Stomach (tissue), 9 donors: Measurements from ENCODE around the gene MTNR1B. TPM values are rescaled to one million over a fixed set of nuclear protein-coding genes. Genes with fewer than 3 reads are reported as not detected.

ENCODE experiments used
- DNase-seq, 2 donors: peaks; one replicate each; pipeline versions ENCODE4 v3.0.0 to v3.0.0-alpha.2; 2013 to 2019
- H3K27ac ChIP-seq, 5 donors: fragments of 200-600 bp in 4 of 5; sonication (generic) in 4 of 5; one replicate each; pipeline ENCODE4 v1.5.1; 2013 to 2019; ENCODE audit warnings: mild to moderate bottlenecking in 1 of 5, moderate library complexity in 1 of 5
- H3K27me3 ChIP-seq, 3 donors: fragments of 200-600 bp; sonication (generic); one replicate each; pipeline ENCODE4 v1.5.1; 2017 to 2019; ENCODE audit warnings: mixed run types in 1 of 3
- H3K36me3 ChIP-seq, 4 donors: fragments of 200-600 bp; sonication (generic); 1 replicate in 3 of 4; 2 replicates in 1 of 4; pipeline ENCODE4 v1.5.1; 2016 to 2019
- H3K4me1 ChIP-seq, 4 donors: fragments of 200-600 bp; sonication (generic); one replicate each; pipeline ENCODE4 v1.5.1; 2016 to 2019
- H3K4me3 ChIP-seq, 4 donors: fragments of 200-600 bp; sonication (generic) in 3 of 4; one replicate each; pipeline ENCODE4 v1.5.1; 2016 to 2019; ENCODE audit warnings: mild to moderate bottlenecking in 1 of 4
- H3K9me3 ChIP-seq, 4 donors: fragments of 200-600 bp; sonication (generic); one replicate each; pipeline ENCODE4 v1.5.1; 2016 to 2019
- EP300 ChIP-seq: sonication (generic); formaldehyde crosslinking; IDR thresholded peaks from one replicate; pipeline ENCODE4 v1.6.1; 2017; ENCODE audit warnings: antibody characterized with exemption
- POLR2A ChIP-seq, 4 donors: fragments of 450-650 bp; IDR thresholded peaks; one replicate each; pipeline ENCODE4 v1.6.1; 2016; ENCODE audit warnings: antibody characterized with exemption in 4 of 4, control low read depth in 2 of 4, mild to moderate bottlenecking in 1 of 4, moderate library complexity in 1 of 4
- POLR2AphosphoS5 ChIP-seq, 3 donors: sonication (generic); formaldehyde crosslinking; IDR thresholded peaks; one replicate each; pipeline ENCODE4 v1.6.1; 2016; ENCODE audit warnings: antibody characterized with exemption in 3 of 3
- WGBS, 5 donors: extraction: QIAGEN DNeasy Blood & Tissue Kit in 3 of 5; methylation state at CpG; one replicate each; pipeline versions ENCODE4 v1.1.5 to v1.1.7; 2013 to 2018; 5-methylcytosine and 5-hydroxymethylcytosine counted together
- intact Hi-C: fragments of 100-400 bp; cut with DNase I; formaldehyde crosslinking; loops from one replicate; pipeline ENCODE4 v1.15.1; 2023; ENCODE audit warnings: low total_unique reads
- polyA plus RNA-seq, 3 donors: library from polyadenylated mRNA; stranded (reverse); fragments of 200-250 nt; gene quantifications; one replicate each; pipeline ENCODE4 v1.2.3, GENCODE V29; 2013
- total RNA-seq, 5 donors: library from RNA; depleted of rRNA; stranded (reverse); fragments of >200 nt; gene quantifications; one replicate each; pipeline versions ENCODE4 v1.1.0 to v1.2.3, GENCODE V29; 2014 to 2016
- TF ChIP-seq, protein P1 (sequence below), 7 experiments: fragments of 450-650 bp in 4 of 7; fragments of 200-600 bp in 3 of 7; sonication (generic) in 3 of 7; IDR thresholded peaks; one replicate each; pipeline ENCODE4 v1.5.1; 2016 to 2019; ENCODE audit warnings: antibody characterized with exemption in 7 of 7, control low read depth in 2 of 7, mild to moderate bottlenecking in 1 of 7
- donor health status: healthy with polysubstance abuse.
- donor health status: Bipolar disorder and iron deficiency.
- donor health status: healthy.

Gene MTNR1B
- total and polyA plus RNA-seq, 8 donors: 1.0 TPM; not detected in 7

DNA sequence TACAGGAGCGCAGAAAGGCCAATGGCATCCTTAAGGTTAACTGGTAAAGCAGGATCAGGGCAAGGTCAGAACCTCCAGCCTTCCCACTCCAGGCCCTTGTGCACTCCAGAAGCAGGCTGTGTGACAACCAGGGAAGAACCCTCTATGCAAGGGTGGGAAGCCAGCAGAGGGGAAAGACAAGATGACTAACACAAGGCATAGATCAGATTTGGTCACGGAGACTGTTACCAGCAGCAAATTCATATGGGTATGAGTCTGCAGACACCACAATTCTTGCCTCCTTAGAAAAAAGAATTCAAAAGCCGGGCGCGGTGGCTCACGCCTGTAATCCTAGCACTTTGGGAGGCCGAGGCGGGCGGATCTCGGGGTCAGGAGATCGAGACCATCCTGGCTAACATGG lies 39.8 kb upstream of the MTNR1B start:
- Histone ChIP-seq H3K4me1 (no peaks in the 10 kb centered on the region), H3K27me3 (no peaks in the 10 kb centered on the region), H3K36me3 (no peaks in the 10 kb centered on the region), H3K4me3 (no peak overlapping the region), H3K9me3 (peaks cover 0 to 18% (median 10%) of the 10 kb centered on the region in 4 donors), H3K27ac (no peak overlapping the region)
- TF ChIP-seq, protein P1, sequence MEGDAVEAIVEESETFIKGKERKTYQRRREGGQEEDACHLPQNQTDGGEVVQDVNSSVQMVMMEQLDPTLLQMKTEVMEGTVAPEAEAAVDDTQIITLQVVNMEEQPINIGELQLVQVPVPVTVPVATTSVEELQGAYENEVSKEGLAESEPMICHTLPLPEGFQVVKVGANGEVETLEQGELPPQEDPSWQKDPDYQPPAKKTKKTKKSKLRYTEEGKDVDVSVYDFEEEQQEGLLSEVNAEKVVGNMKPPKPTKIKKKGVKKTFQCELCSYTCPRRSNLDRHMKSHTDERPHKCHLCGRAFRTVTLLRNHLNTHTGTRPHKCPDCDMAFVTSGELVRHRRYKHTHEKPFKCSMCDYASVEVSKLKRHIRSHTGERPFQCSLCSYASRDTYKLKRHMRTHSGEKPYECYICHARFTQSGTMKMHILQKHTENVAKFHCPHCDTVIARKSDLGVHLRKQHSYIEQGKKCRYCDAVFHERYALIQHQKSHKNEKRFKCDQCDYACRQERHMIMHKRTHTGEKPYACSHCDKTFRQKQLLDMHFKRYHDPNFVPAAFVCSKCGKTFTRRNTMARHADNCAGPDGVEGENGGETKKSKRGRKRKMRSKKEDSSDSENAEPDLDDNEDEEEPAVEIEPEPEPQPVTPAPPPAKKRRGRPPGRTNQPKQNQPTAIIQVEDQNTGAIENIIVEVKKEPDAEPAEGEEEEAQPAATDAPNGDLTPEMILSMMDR (IDR thresholded peaks at IDR 0.05): no peak
- TF ChIP-seq POLR2AphosphoS5 (IDR thresholded peaks at IDR 0.05) (no peak), POLR2A (IDR thresholded peaks at IDR 0.05) (no peak), EP300 (no peak)
- DNase-seq: no peak
- 91 to 98% (median 93%) methylated on average over 11 of the region's 11 CpGs for whole genome bisulfite sequencing, 5 donors
- intact Hi-C loops: no loop called here

DNA sequence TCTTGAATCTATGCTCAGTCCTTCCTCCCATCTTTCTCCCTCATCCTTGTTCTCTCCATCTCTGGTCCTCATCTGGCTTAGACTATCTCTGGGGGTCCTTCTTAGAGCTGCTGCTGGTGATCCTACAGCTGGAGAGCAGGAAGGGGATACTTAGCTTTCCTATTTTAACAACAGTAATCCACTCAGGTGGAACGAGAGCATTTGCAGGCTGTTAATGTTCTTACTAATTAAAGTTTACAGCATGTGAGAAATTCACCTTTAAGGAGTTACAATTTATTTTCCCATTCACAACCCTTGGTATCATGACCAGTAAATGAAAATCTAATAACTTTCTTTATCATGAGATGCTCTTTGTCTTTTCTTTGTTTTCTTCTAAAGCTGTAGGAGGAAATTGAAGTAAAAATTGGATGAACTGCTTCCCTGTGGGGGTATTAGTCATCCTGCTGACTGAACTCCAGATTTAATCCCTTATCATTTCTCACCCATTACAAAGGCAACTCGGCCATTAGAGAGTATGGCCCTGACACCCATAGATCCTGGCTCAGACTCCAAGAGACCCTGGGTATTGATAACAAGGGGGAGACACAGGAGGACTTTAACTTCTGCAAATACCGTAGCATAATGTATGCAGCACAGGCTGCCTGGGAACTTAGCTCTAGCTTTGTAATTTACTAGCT lies 37.6 kb upstream of the MTNR1B start:
- intact Hi-C loops: no loop called here
- WGBS, 5 donors: 31 to 44% (median 38%) methylated on average over 3 of the region's 3 CpGs
- H3K27ac ChIP-seq: no peak overlapping the region

DNA sequence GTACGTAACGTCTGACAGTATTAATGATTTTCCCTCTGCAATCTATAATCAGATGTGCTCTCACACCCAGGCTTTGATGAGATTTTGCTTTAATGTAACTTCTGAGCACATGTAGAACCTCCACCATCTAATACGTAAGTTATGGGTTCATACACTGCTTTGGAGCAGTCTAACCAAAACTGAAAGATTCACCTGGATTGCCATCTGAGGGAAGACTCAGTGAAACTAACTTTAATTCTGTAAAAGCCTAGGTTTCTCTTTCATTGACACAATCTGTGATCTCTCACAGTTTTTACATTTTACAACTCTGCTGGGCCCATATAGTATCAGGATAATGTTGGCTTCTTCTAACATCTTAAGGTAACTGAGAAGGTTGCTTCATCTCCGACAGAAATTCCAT lies 30.1 kb upstream of the MTNR1B start:
- peaks cover 0 to 3% (median 0%) of the 10 kb centered on the region in 4 donors for H3K4me1 ChIP-seq
- H3K4me3 ChIP-seq: no peak overlapping the region
- 88 to 91% (median 89%) methylated on average over 4 of the region's 4 CpGs for WGBS, 5 donors
- peaks cover 0 to 3% (median 0%) of the 10 kb centered on the region in 4 donors for H3K9me3 ChIP-seq
- TF ChIP-seq EP300: no peak
- TF ChIP-seq, protein P1 (IDR thresholded peaks at IDR 0.05): no peak
- no peak for TF ChIP-seq POLR2AphosphoS5 (IDR thresholded peaks at IDR 0.05)
- TF ChIP-seq POLR2A (IDR thresholded peaks at IDR 0.05): no peak
- intact Hi-C loops: no loop called here
- no peaks in the 10 kb centered on the region for H3K36me3 ChIP-seq
- no peaks in the 10 kb centered on the region for H3K27me3 ChIP-seq
- DNase-seq: no peak
- H3K27ac ChIP-seq: no peak overlapping the region

More for the DNA sequence above, 37.6 kb upstream of the MTNR1B start:
- DNase-seq: peak in 1 of 2 donors; percentile 12
- Histone ChIP-seq H3K27me3 (no peaks in the 10 kb centered on the region), H3K9me3 (no peaks in the 10 kb centered on the region), H3K4me3 (no peak overlapping the region), H3K36me3 (no peaks in the 10 kb centered on the region), H3K4me1 (no peaks in the 10 kb centered on the region)
- TF ChIP-seq, protein P1 (IDR thresholded peaks at IDR 0.05): no peak
- TF ChIP-seq POLR2A (IDR thresholded peaks at IDR 0.05): no peak
- no peak for TF ChIP-seq EP300
- no peak for TF ChIP-seq POLR2AphosphoS5 (IDR thresholded peaks at IDR 0.05)

DNA sequence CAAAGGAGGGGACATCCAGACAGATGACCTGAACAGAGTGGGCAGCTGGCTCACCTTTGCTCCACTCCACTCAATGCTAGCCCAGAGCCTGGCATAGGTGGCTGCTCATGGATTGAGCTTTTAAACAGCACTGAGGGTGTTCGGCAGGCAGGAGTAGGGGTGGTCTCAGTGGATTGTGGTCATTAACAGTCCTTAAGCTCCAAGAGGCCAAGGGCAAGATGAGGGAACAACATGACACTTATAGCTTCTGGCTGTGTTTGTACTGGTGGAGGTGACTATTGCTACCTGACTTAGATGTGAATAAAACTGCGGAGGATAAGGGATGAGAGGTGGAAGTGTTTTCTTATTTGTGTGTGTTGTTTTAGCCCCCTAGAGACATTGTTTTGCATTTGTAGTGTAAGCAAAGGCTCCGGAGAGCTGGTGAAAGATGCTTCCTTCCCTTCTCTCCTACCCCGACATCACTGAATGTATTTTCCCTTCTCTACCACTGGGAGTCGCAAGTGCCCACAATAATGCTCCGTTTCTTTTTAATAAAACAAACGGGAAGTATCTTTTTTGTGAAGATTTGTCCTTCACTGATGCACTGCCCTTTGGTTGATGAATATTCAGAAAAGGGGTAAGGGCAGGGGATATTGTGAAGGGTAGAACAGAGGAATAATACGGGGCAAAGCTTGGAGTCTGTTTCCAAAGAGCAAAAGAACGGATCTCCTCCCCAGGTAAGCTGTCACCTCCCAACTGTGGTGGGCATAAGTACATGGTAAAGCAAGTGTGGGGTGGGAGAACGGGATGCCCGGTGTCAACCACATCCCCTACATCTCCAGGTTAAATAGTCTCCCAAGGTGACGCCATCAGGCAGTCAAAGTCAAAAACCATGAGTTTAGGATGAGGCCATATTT lies 27.5 kb upstream of the MTNR1B start:
- Histone ChIP-seq H3K27ac (no peak overlapping the region), H3K27me3 (no peaks in the 10 kb centered on the region), H3K4me3 (no peak overlapping the region), H3K9me3 (peaks cover 0 to 7% (median 0%) of the 10 kb centered on the region in 4 donors), H3K36me3 (no peaks in the 10 kb centered on the region), H3K4me1 (peaks cover 0 to 3% (median 0%) of the 10 kb centered on the region in 4 donors)
- peak in 1 of 2 donors; percentile 70 for DNase-seq
- TF ChIP-seq POLR2AphosphoS5 (IDR thresholded peaks at IDR 0.05): no peak
- TF ChIP-seq, protein P1 (IDR thresholded peaks at IDR 0.05): peak in 5 of 7 experiments; percentile 32 to 75 (median 64)
- intact Hi-C loops: no loop called here
- WGBS, 5 donors: 31 to 41% (median 34%) methylated on average over 12 of the region's 12 CpGs
